Transverse colon (tissue), 4 donors: ENCODE data around the gene FBXL14. TPM values are rescaled to one million over a fixed set of nuclear protein-coding genes. Genes with fewer than 3 reads are reported as not detected.

Source experiments
- DNase-seq: peaks from one replicate; pipeline ENCODE4 v3.0.0-alpha.2; 2019
- H3K27ac ChIP-seq, 4 donors: fragments of 200-600 bp; sonication (generic); 2 replicates each; pipeline ENCODE4 v1.5.1; 2016 to 2018; ENCODE audit warnings: inconsistent platforms in 4 of 4
- H3K27me3 ChIP-seq: fragments of 200-600 bp; sonication (generic); 2 replicates; pipeline ENCODE4 v1.5.1; 2017; ENCODE audit warnings: inconsistent platforms
- H3K36me3 ChIP-seq, 4 donors: fragments of 200-600 bp; sonication (generic); 2 replicates each; pipeline ENCODE4 v1.5.1; 2017 to 2019; ENCODE audit warnings: inconsistent platforms in 4 of 4
- H3K4me1 ChIP-seq, 4 donors: fragments of 200-600 bp; sonication (generic); 2 replicates each; pipeline ENCODE4 v1.5.1; 2017 to 2020; ENCODE audit warnings: inconsistent platforms in 4 of 4
- H3K4me3 ChIP-seq, 4 donors: fragments of 200-600 bp; sonication (generic); 1 replicate in 1 of 4; 2 replicates in 3 of 4; pipeline versions ENCODE4 v1.5.1 to v1.6.1; 2017 to 2019; ENCODE audit warnings: inconsistent platforms in 4 of 4
- H3K9me3 ChIP-seq, 2 donors: fragments of 200-600 bp; sonication (generic); 2 replicates each; pipeline ENCODE4 v1.5.1; 2017 to 2019; ENCODE audit warnings: inconsistent platforms in 2 of 2
- CTCF ChIP-seq, 5 experiments: fragments of 200-600 bp in 3 of 5; fragments of 450-650 bp in 2 of 5; sonication (generic) in 3 of 5; IDR thresholded peaks; 1 replicate in 2 of 5; 2 replicates in 3 of 5; pipeline ENCODE4 v1.5.1; 2016 to 2017; ENCODE audit warnings: antibody characterized with exemption in 5 of 5, inconsistent platforms in 3 of 5, mild to moderate bottlenecking in 2 of 5, moderate library complexity in 1 of 5
- EP300 ChIP-seq: sonication (generic); formaldehyde crosslinking; IDR thresholded peaks from one replicate; pipeline ENCODE4 v1.6.1; 2017; ENCODE audit warnings: antibody characterized with exemption, low read depth
- POLR2A ChIP-seq: fragments of 450-650 bp; IDR thresholded peaks from one replicate; pipeline ENCODE4 v1.6.1; 2016; ENCODE audit warnings: antibody characterized with exemption, mild to moderate bottlenecking, moderate library complexity
- POLR2AphosphoS5 ChIP-seq, 3 donors: sonication (generic); formaldehyde crosslinking; IDR thresholded peaks; one replicate each; pipeline ENCODE4 v1.6.1; 2016; ENCODE audit warnings: antibody characterized with exemption in 3 of 3
- WGBS, 2 donors: methylation state at CpG; one replicate each; pipeline ENCODE4 v1.1.5; 2018; ENCODE audit warnings: low coverage in 1 of 2; 5-methylcytosine and 5-hydroxymethylcytosine counted together
- in situ Hi-C, 4 donors: fragments of 200-750 bp; cut with MboI; loops; one replicate each; pipeline versions ENCODE4 v1.15.0 to v1.15.1; 2017; ENCODE audit warnings: low sequenced_read_pairs in 3 of 4, low pct_ligation_motif_present in 1 of 4, low pct_unique_long_range_greater_than_20kb in 1 of 4
- intact Hi-C: fragments of 100-400 bp; cut with DNase I; formaldehyde crosslinking; loops from one replicate; pipeline ENCODE4 v1.15.1; 2023; ENCODE audit warnings: low total_unique reads
- total RNA-seq, 4 donors: library from RNA; depleted of rRNA; stranded (reverse); fragments of >200 nt; gene quantifications; one replicate each; pipeline ENCODE4 v1.1.0, GENCODE V29; 2016

Gene FBXL14
- total RNA-seq, 4 donors from 2014 or later, result 15.5 to 44.4 (median 28.0) TPM

GRCh38 chr12:1628666-1629337 is 34.4 kb upstream of the FBXL14 start, which contains the start of gene WNT5B:
Gene WNT5B (plus strand): TSS chr12:1629231. CDS start chr12:1631355, 2,124 bp downstream.
- TF ChIP-seq POLR2A (no peak), EP300 (no peak), CTCF (IDR thresholded peaks at IDR 0.05) (no peak), POLR2AphosphoS5 (IDR thresholded peaks at IDR 0.05) (no peak)
- WGBS, 2 donors, result 56 to 87% methylated on average over 3 to 17 of the region's 17 CpGs
- H3K4me3 ChIP-seq, result peak within 1 kb of the TSS; percentile 34 to 58 (median 44)
- no peaks in the 10 kb centered on the region for H3K9me3 ChIP-seq
- H3K27me3 ChIP-seq, result peaks cover 24% of the 10 kb centered on the region
- intact Hi-C loops (no loop called here), in situ Hi-C loops (no loop called here)
- peaks cover 10 to 30% (median 23%) of the 10 kb centered on the region in 4 donors for H3K4me1 ChIP-seq
- peak within 1 kb of the TSS; percentile 37 to 81 (median 52) for H3K27ac ChIP-seq
- no peak for DNase-seq
- H3K36me3 ChIP-seq, result no peaks in the 10 kb centered on the region

- intact Hi-C loops, result no loop called here
- 83 to 87% methylated on average over 1 to 3 of the region's 3 CpGs for WGBS, 2 donors
- no peak for TF ChIP-seq EP300
- TF ChIP-seq CTCF (IDR thresholded peaks at IDR 0.05), result no peak
- TF ChIP-seq POLR2AphosphoS5 (IDR thresholded peaks at IDR 0.05), result no peak
- TF ChIP-seq POLR2A, result no peak
Measured at GRCh38 chr12:1622406-1622805, 28.0 kb upstream of the FBXL14 start.

DNA sequence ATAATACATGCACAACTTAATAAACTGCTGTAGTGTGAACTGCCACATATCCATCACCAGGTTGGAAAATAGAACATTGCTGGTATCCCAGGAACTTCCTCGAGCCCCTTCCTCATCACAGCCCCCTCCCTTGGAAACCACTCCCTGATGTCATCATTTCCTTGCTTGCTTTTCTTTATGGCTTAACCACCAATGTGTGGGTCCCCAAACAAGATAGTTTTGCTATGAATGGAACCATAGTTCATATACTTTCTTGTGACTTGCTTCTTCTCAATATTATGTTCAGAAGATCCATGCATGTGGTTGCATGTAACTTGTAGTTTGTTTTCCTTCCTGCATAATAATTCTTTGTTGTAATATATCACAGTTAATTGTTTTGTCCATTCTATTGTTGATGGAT is 25.7 kb upstream of the FBXL14 start:
- TF ChIP-seq CTCF (IDR thresholded peaks at IDR 0.05), result no peak
- TF ChIP-seq POLR2A, result no peak
- TF ChIP-seq EP300, result no peak
- no peak for TF ChIP-seq POLR2AphosphoS5 (IDR thresholded peaks at IDR 0.05)
- in situ Hi-C loops (no loop called here), intact Hi-C loops (no loop called here)
- H3K27ac ChIP-seq, result no peak overlapping the region
- H3K4me1 ChIP-seq, result peaks cover 0 to 4% (median 0%) of the 10 kb centered on the region in 4 donors
- WGBS, 2 donors, result 36 to 56% methylated on average over 1 of the region's 1 CpG
- no peak overlapping the region for H3K4me3 ChIP-seq
- no peaks in the 10 kb centered on the region for H3K27me3 ChIP-seq
- DNase-seq, result no peak
- H3K36me3 ChIP-seq, result no peaks in the 10 kb centered on the region
- no peaks in the 10 kb centered on the region for H3K9me3 ChIP-seq

More at GRCh38 chr12:1622406-1622805, 28.0 kb upstream of the FBXL14 start:
- in situ Hi-C loops, result no loop called here
- Histone ChIP-seq H3K36me3 (no peaks in the 10 kb centered on the region), H3K4me1 (peaks cover 0 to 9% (median 0%) of the 10 kb centered on the region in 4 donors), H3K9me3 (no peaks in the 10 kb centered on the region), H3K27me3 (no peaks in the 10 kb centered on the region), H3K27ac (no peak overlapping the region), H3K4me3 (no peak overlapping the region)
- no peak for DNase-seq

- Histone ChIP-seq H3K4me3 (no peak overlapping the region), H3K36me3 (no peaks in the 10 kb centered on the region), H3K4me1 (peaks cover 0 to 4% (median 0%) of the 10 kb centered on the region in 4 donors), H3K27me3 (no peaks in the 10 kb centered on the region), H3K9me3 (no peaks in the 10 kb centered on the region), H3K27ac (no peak overlapping the region)
- DNase-seq, result peak; percentile 35
- TF ChIP-seq POLR2A (no peak), POLR2AphosphoS5 (IDR thresholded peaks at IDR 0.05) (no peak), CTCF (IDR thresholded peaks at IDR 0.05) (no peak), EP300 (no peak)
- intact Hi-C loops, result no loop called here
- WGBS, 2 donors, result 55 to 60% methylated on average over 8 of the region's 8 CpGs
- in situ Hi-C loops, result no loop called here
Measured at GRCh38 chr12:1619587-1619986, 25.2 kb upstream of the FBXL14 start.
